Activated T-helper 1 cell treated with Interleukin-2 at 50 U/mL for 16 hours (primary cell): Measurements from ENCODE around the gene HOXD9.

Experiments used
- DNase-seq: peaks from one replicate; pipeline ENCODE4 v3.0.0-alpha.2; 2020; ENCODE audit warnings: low read depth

HOXD9 gene

GRCh38 chr2:176124110-176124946, 1.8 kb downstream of the HOXD9 start:
- DNase-seq, result no peak

- no peak for DNase-seq
Observed at GRCh38 chr2:176124947-176125771, 2.6 kb downstream of the HOXD9 start.

- DNase-seq, result no peak
Observed at GRCh38 chr2:176125772-176126054, 3.2 kb downstream of the HOXD9 start.

GRCh38 chr2:176126929-176127773, 4.6 kb downstream of the HOXD9 start:
- peak; percentile 27 for DNase-seq

- no peak for DNase-seq
Observed at GRCh38 chr2:176127774-176128072, 5.2 kb downstream of the HOXD9 start.

- no peak for DNase-seq
Observed at GRCh38 chr2:176128172-176128981, 5.9 kb downstream of the HOXD9 start.

GRCh38 chr2:176128982-176129796, 6.7 kb downstream of the HOXD9 start, which contains the start of gene HOXD8:
TSS of gene HOXD8 (plus strand) at chr2:176129705. CDS start at chr2:176130367, 662 bp downstream.
- DNase-seq, result no peak

- DNase-seq, result no peak
Observed at GRCh38 chr2:176129813-176130146, 7.3 kb downstream of the HOXD9 start.

- no peak for DNase-seq
Observed at GRCh38 chr2:176130147-176130956, 7.8 kb downstream of the HOXD9 start.

GRCh38 chr2:176130957-176131847, 8.7 kb downstream of the HOXD9 start:
- DNase-seq, result no peak

- DNase-seq, result no peak
Observed at GRCh38 chr2:176131848-176132158, 9.3 kb downstream of the HOXD9 start.

- DNase-seq, result no peak
Observed at GRCh38 chr2:176132205-176133171, 10.0 kb downstream of the HOXD9 start.

- DNase-seq, result no peak
Observed at GRCh38 chr2:176133389-176133788, 10.9 kb downstream of the HOXD9 start.

GRCh38 chr2:176134035-176134434, 11.5 kb downstream of the HOXD9 start:
- DNase-seq, result no peak

GRCh38 chr2:176135035-176135440, 12.5 kb downstream of the HOXD9 start:
- no peak for DNase-seq

- DNase-seq, result no peak
Observed at GRCh38 chr2:176136374-176137251, 14.1 kb downstream of the HOXD9 start.

GRCh38 chr2:176137252-176137580, 14.7 kb downstream of the HOXD9 start:
- DNase-seq, result no peak
